HUES6 (cell line): Measurements from ENCODE around the gene PLXNB1.
"Not testable (repeated sequence)": the region's sequence is repeated elsewhere in the genome, so short reads cannot be mapped to it uniquely, and the experiment has no call there.

ENCODE experiments used
- H3K27ac ChIP-seq: 2 replicates; pipeline ENCODE4 v1.7.0; 2013; ENCODE audit warnings: low read depth, mild to moderate bottlenecking, low read length, inconsistent platforms
- H3K27me3 ChIP-seq: 2 replicates; pipeline ENCODE4 v1.6.1; 2013; ENCODE audit warnings: low read length; ENCODE audit not compliant: control insufficient read depth, insufficient read depth
- H3K36me3 ChIP-seq: 2 replicates; pipeline ENCODE4 v1.6.1; 2013; ENCODE audit warnings: low read length; ENCODE audit not compliant: control insufficient read depth, insufficient read depth
- H3K4me1 ChIP-seq: 2 replicates; pipeline ENCODE4 v1.6.1; 2013; ENCODE audit warnings: low read length; ENCODE audit not compliant: control insufficient read depth, insufficient read depth
- H3K4me3 ChIP-seq: 2 replicates; pipeline ENCODE4 v1.5.1; 2013; ENCODE audit warnings: low read depth, low read length
- H3K9ac ChIP-seq: one replicate; pipeline ENCODE4 v1.6.1; 2013; ENCODE audit warnings: mild to moderate bottlenecking, low read length
- H3K9me3 ChIP-seq: 2 replicates; pipeline ENCODE4 v1.6.1; 2013; ENCODE audit warnings: low read depth, low read length; ENCODE audit not compliant: control insufficient read depth, insufficient read depth

Gene PLXNB1

GRCh38 chr3:48429960-48430707 lies at the start of gene PLXNB1:
PLXNB1 (minus strand) TSS chr3:48430086; CDS start chr3:48424611, 5,475 bp downstream.
- Histone ChIP-seq H3K9me3 (no peaks in the 10 kb centered on the region), H3K4me1 (peaks cover 45% of the 10 kb centered on the region), H3K4me3 (peak within 1 kb of the TSS; percentile 94), H3K36me3 (peaks cover 34% of the 10 kb centered on the region), H3K9ac (peak within 1 kb of the TSS; percentile 88), H3K27ac (peak within 1 kb of the TSS; percentile 62), H3K27me3 (no peaks in the 10 kb centered on the region)

- H3K4me1 ChIP-seq = peaks cover 30% of the 10 kb centered on the region
- H3K9me3 ChIP-seq = no peaks in the 10 kb centered on the region
- no peak overlapping the region for H3K9ac ChIP-seq
- no peak overlapping the region for H3K4me3 ChIP-seq
- H3K27me3 ChIP-seq = no peaks in the 10 kb centered on the region
- no peak overlapping the region for H3K27ac ChIP-seq
- no peaks in the 10 kb centered on the region for H3K36me3 ChIP-seq
Observed at GRCh38 chr3:48478626-48479555, 49.0 kb upstream of the PLXNB1 start.

GRCh38 chr3:48477959-48478520 lies 48.2 kb upstream of the PLXNB1 start:
- Histone ChIP-seq H3K9me3 (no peaks in the 10 kb centered on the region), H3K27ac (no peak overlapping the region), H3K4me1 (peaks cover 37% of the 10 kb centered on the region), H3K36me3 (no peaks in the 10 kb centered on the region), H3K27me3 (no peaks in the 10 kb centered on the region), H3K9ac (no peak overlapping the region), H3K4me3 (no peak overlapping the region)

GRCh38 chr3:48476426-48477053 lies 46.7 kb upstream of the PLXNB1 start:
- Histone ChIP-seq H3K9me3 (no peaks in the 10 kb centered on the region), H3K4me3 (no peak overlapping the region), H3K36me3 (no peaks in the 10 kb centered on the region), H3K27ac (no peak overlapping the region), H3K9ac (no peak overlapping the region), H3K27me3 (no peaks in the 10 kb centered on the region), H3K4me1 (peaks cover 37% of the 10 kb centered on the region)

GRCh38 chr3:48475188-48475587 lies 45.3 kb upstream of the PLXNB1 start:
- no peaks in the 10 kb centered on the region for H3K27me3 ChIP-seq

GRCh38 chr3:48474619-48475018 lies 44.7 kb upstream of the PLXNB1 start:
- Histone ChIP-seq H3K9ac (peak overlapping the region; percentile 50), H3K4me1 (peaks cover 43% of the 10 kb centered on the region), H3K27ac (peak overlapping the region; percentile 89), H3K27me3 (no peaks in the 10 kb centered on the region), H3K9me3 (no peaks in the 10 kb centered on the region), H3K4me3 (peak overlapping the region; percentile 16; the same call in 1 of the 2 replicates), H3K36me3 (peaks cover 6% of the 10 kb centered on the region)

More at GRCh38 chr3:48475188-48475587, 45.3 kb upstream of the PLXNB1 start:
- Histone ChIP-seq H3K4me3 (peak overlapping the region; percentile 16; the same call in 1 of the 2 replicates), H3K36me3 (0 out of 2 replicates have a peak, but pooled peaks cover 1% of the 10 kb centered on the region), H3K9ac (peak overlapping the region; percentile 50), H3K27ac (peak overlapping the region; percentile 89), H3K9me3 (no peaks in the 10 kb centered on the region), H3K4me1 (peaks cover 40% of the 10 kb centered on the region)

- H3K9ac ChIP-seq, H3K27me3 ChIP-seq, H3K9me3 ChIP-seq, H3K4me3 ChIP-seq: not testable (repeated sequence)
- Histone ChIP-seq H3K27ac (peak overlapping the region; percentile 80; the same call in 1 of the 2 replicates), H3K36me3 (peaks cover 12% of the 10 kb centered on the region), H3K4me1 (peaks cover 40% of the 10 kb centered on the region)
Observed at GRCh38 chr3:48474031-48474430, 44.1 kb upstream of the PLXNB1 start.

- peaks cover 17% of the 10 kb centered on the region for H3K36me3 ChIP-seq
- H3K4me3 ChIP-seq = no peak overlapping the region
Observed at GRCh38 chr3:48473617-48473952, 43.7 kb upstream of the PLXNB1 start.

GRCh38 chr3:48472923-48473616 lies 43.2 kb upstream of the PLXNB1 start:
- Histone ChIP-seq H3K36me3 (peaks cover 22% of the 10 kb centered on the region), H3K9ac (peak overlapping the region; percentile 92), H3K27ac (peak overlapping the region; percentile 80), H3K9me3 (no peaks in the 10 kb centered on the region), H3K4me1 (peaks cover 37% of the 10 kb centered on the region), H3K4me3 (peak overlapping the region; percentile 71), H3K27me3 (no peaks in the 10 kb centered on the region)

More at GRCh38 chr3:48473617-48473952, 43.7 kb upstream of the PLXNB1 start:
- H3K27ac ChIP-seq = peak overlapping the region; percentile 80
- no peaks in the 10 kb centered on the region for H3K27me3 ChIP-seq
- H3K4me1 ChIP-seq = peaks cover 37% of the 10 kb centered on the region
- no peaks in the 10 kb centered on the region for H3K9me3 ChIP-seq
- H3K9ac ChIP-seq = peak overlapping the region; percentile 92

GRCh38 chr3:48472673-48472922 lies 42.7 kb upstream of the PLXNB1 start:
- H3K4me3 ChIP-seq = peak overlapping the region; percentile 71
- peak overlapping the region; percentile 80 for H3K27ac ChIP-seq
- H3K27me3 ChIP-seq = no peaks in the 10 kb centered on the region
- peak overlapping the region; percentile 92 for H3K9ac ChIP-seq
- no peaks in the 10 kb centered on the region for H3K9me3 ChIP-seq
- H3K36me3 ChIP-seq = peaks cover 26% of the 10 kb centered on the region
- peaks cover 34% of the 10 kb centered on the region for H3K4me1 ChIP-seq
